Body of pancreas (tissue), 4 donors: ENCODE results near the gene TLK2.
"Not testable (repeated sequence)": the region's sequence is repeated elsewhere in the genome, so short reads cannot be mapped to it uniquely, and the experiment has no call there.

Experiments
- CTCF ChIP-seq, 7 experiments: fragments of 450-650 bp in 4 of 7; fragments of 200-600 bp in 3 of 7; sonication (generic) in 3 of 7; IDR thresholded peaks; one replicate each; pipeline ENCODE4 v1.5.1; 2016 to 2019; ENCODE audit warnings: antibody characterized with exemption in 7 of 7
- POLR2A ChIP-seq, 3 donors: fragments of 450-650 bp; IDR thresholded peaks; one replicate each; pipeline ENCODE4 v1.6.1; 2016; ENCODE audit warnings: antibody characterized with exemption in 3 of 3, mild to moderate bottlenecking in 2 of 3

GRCh38 chr17:62525317-62525716 is 46.7 kb downstream of the TLK2 start:
- TF ChIP-seq CTCF, POLR2A (IDR thresholded peaks at IDR 0.05): not testable (repeated sequence)
